ENCODE data around the gene EIF2S2.
A peak's percentile ranks its signal among the peaks of the same experiment; 100 is the strongest.

The EIF2S2 gene

GRCh38 chr20:34120213-34120612 is 8.2 kb upstream of the EIF2S2 start:
- DNase-seq = no peak

GRCh38 chr20:34115232-34115631 is 3.2 kb upstream of the EIF2S2 start:
- no peak for DNase-seq

- no peak for DNase-seq
Observed at GRCh38 chr20:34114809-34115208, 2.8 kb upstream of the EIF2S2 start.

- peak; percentile 80 for DNase-seq
Observed at GRCh38 chr20:34112600-34113101, 608 bp upstream of the EIF2S2 start.

GRCh38 chr20:34110745-34111641 is 1.1 kb downstream of the EIF2S2 start:
- peak; percentile 52 for DNase-seq

GRCh38 chr20:34110025-34110744 is 1.9 kb downstream of the EIF2S2 start:
- no peak for DNase-seq

- no peak for DNase-seq
Observed at GRCh38 chr20:34109442-34109841, 2.6 kb downstream of the EIF2S2 start.

GRCh38 chr20:34108616-34109174 is 3.3 kb downstream of the EIF2S2 start:
- DNase-seq = no peak

GRCh38 chr20:34105978-34106675 is 5.9 kb downstream of the EIF2S2 start:
- DNase-seq = no peak

- no peak for DNase-seq
Observed at GRCh38 chr20:34104059-34104458, 8.0 kb downstream of the EIF2S2 start.

- DNase-seq = no peak
Observed at GRCh38 chr20:34102342-34102741, 9.7 kb downstream of the EIF2S2 start.

GRCh38 chr20:34100576-34100975 is 11.5 kb downstream of the EIF2S2 start:
- no peak for DNase-seq

- DNase-seq = no peak
Observed at GRCh38 chr20:34099675-34100074, 12.4 kb downstream of the EIF2S2 start.

- no peak for DNase-seq
Observed at GRCh38 chr20:34098570-34098969, 13.5 kb downstream of the EIF2S2 start.

- no peak for DNase-seq
Observed at GRCh38 chr20:34096699-34097444, 15.2 kb downstream of the EIF2S2 start.

- no peak for DNase-seq
Observed at GRCh38 chr20:34095825-34096224, 16.2 kb downstream of the EIF2S2 start.

GRCh38 chr20:34093895-34094294 is 18.1 kb downstream of the EIF2S2 start:
- no peak for DNase-seq

- no peak for DNase-seq
Observed at GRCh38 chr20:34091637-34092200, 20.3 kb downstream of the EIF2S2 start.

GRCh38 chr20:34090645-34091044 is 21.4 kb downstream of the EIF2S2 start:
- DNase-seq = no peak

- no peak for DNase-seq
Observed at GRCh38 chr20:34089655-34090345, 22.2 kb downstream of the EIF2S2 start.

- no peak for DNase-seq
Observed at GRCh38 chr20:34089175-34089479, 22.9 kb downstream of the EIF2S2 start.
